Spleen (tissue), 11 donors: Measurements from ENCODE around the gene GLIS1. TPM values are rescaled to one million over a fixed set of nuclear protein-coding genes. Genes with fewer than 3 reads are reported as not detected.

Source experiments
- DNase-seq: peaks from one replicate; pipeline ENCODE4 v3.0.0-alpha.2; 2020
- H3K27ac ChIP-seq, 8 donors: fragments of 200-600 bp; sonication (generic) in 7 of 8; 1 replicate in 4 of 8; 2 replicates in 4 of 8; pipeline versions ENCODE4 v1.5.0 to v1.8.0; 2016 to 2021; ENCODE audit warnings: inconsistent platforms in 4 of 8, mild to moderate bottlenecking in 4 of 8, moderate library complexity in 1 of 8
- H3K27me3 ChIP-seq, 7 donors: fragments of 200-600 bp; sonication (generic) in 6 of 7; replicated peaks in 1 of 7; 1 replicate in 4 of 7; 2 replicates in 3 of 7; pipeline versions ENCODE4 v1.5.0 to v1.8.0; 2016 to 2021; ENCODE audit warnings: inconsistent platforms in 3 of 7, mild to moderate bottlenecking in 1 of 7
- H3K36me3 ChIP-seq, 6 donors: fragments of 200-600 bp; sonication (generic) in 5 of 6; 1 replicate in 4 of 6; 2 replicates in 2 of 6; pipeline versions ENCODE4 v1.5.0 to v1.8.0; 2016 to 2021; ENCODE audit warnings: inconsistent platforms in 2 of 6
- H3K4me1 ChIP-seq, 6 donors: fragments of 200-600 bp; sonication (generic) in 5 of 6; 1 replicate in 3 of 6; 2 replicates in 3 of 6; pipeline versions ENCODE4 v1.5.0 to v1.8.0; 2016 to 2021; ENCODE audit warnings: inconsistent platforms in 3 of 6
- H3K4me3 ChIP-seq, 8 donors: fragments of 200-600 bp; sonication (generic) in 7 of 8; 1 replicate in 4 of 8; 2 replicates in 4 of 8; pipeline versions ENCODE4 v1.5.0 to v1.8.0; 2016 to 2021; ENCODE audit warnings: inconsistent platforms in 4 of 8, mild to moderate bottlenecking in 4 of 8, moderate library complexity in 2 of 8
- H3K9me3 ChIP-seq, 8 donors: fragments of 200-600 bp; sonication (generic) in 7 of 8; 1 replicate in 4 of 8; 2 replicates in 4 of 8; pipeline versions ENCODE4 v1.5.0 to v1.8.0; 2016 to 2021; ENCODE audit warnings: inconsistent platforms in 4 of 8
- CTCF ChIP-seq, 11 experiments: fragments of 200-600 bp in 7 of 11; fragments of 450-650 bp in 4 of 11; sonication (generic) in 4 of 11; IDR thresholded peaks in 8 of 11; conservative IDR thresholded peaks in 3 of 11; 1 replicate in 7 of 11; 2 replicates in 4 of 11; pipeline versions ENCODE4 v1.4.0 to v1.8.0; 2016 to 2021; ENCODE audit warnings: antibody characterized with exemption in 11 of 11, inconsistent platforms in 4 of 11, mild to moderate bottlenecking in 1 of 11
- POLR2A ChIP-seq, 3 donors: fragments of 450-650 bp; IDR thresholded peaks; one replicate each; pipeline ENCODE4 v1.5.1; 2017; ENCODE audit warnings: antibody characterized with exemption in 3 of 3, mild to moderate bottlenecking in 1 of 3
- POLR2AphosphoS5 ChIP-seq, 3 donors: sonication (generic); formaldehyde crosslinking; IDR thresholded peaks; one replicate each; pipeline ENCODE4 v1.5.1; 2017; ENCODE audit warnings: antibody characterized with exemption in 3 of 3
- WGBS, 5 donors: extraction: QIAGEN DNeasy Blood & Tissue Kit in 3 of 5; methylation state at CpG; one replicate each; pipeline versions ENCODE4 v1.1.5 to v1.1.7; 2013 to 2018; 5-methylcytosine and 5-hydroxymethylcytosine counted together
- intact Hi-C: fragments of 100-400 bp; cut with DNase I; formaldehyde crosslinking; loops from one replicate; pipeline ENCODE4 v1.15.0; 2023; ENCODE audit warnings: low total_unique reads
- polyA plus RNA-seq, 3 donors: library from polyadenylated mRNA; stranded (reverse); fragments of 200-250 nt; gene quantifications; one replicate each; pipeline ENCODE4 v1.2.1, GENCODE V29; 2013
- total RNA-seq, 7 donors: library from RNA; depleted of rRNA in 3 of 7; stranded (reverse); fragments of >200 nt in 3 of 7; fragmentation: NEBNext Ultra II Directional in 4 of 7; extraction: Animal tissue kit (Norgen Biotek cat#: 25700) in 4 of 7; gene quantifications; one replicate each; pipeline versions ENCODE4 v1.1.0 to v1.2.1, GENCODE V29; 2016 to 2021
- donor health status: healthy with polysubstance abuse.
- donor health status: DM: no; HTN: no; CAD: no; lungs with moderate emphysema.
- donor health status: DM: no; HTN: no; CAD: no.
- donor health status: Bipolar disorder and iron deficiency.
- donor health status: healthy.
- donor health status: DM: no; HTN: no; CAD: no.
- donor health status: DM: yes; HTN: yes; CAD: no.

GLIS1 gene
- total and polyA plus RNA-seq, 10 donors = 0.04 to 0.39 (median 0.26) TPM; not detected in 5

- DNase-seq = no peak
- 52 to 100% (median 81%) methylated on average over 2 of the region's 2 CpGs for WGBS, 5 donors
Observed at GRCh38 chr1:53712276-53712675, 26.7 kb downstream of the GLIS1 start.

GRCh38 chr1:53710584-53710983, 28.4 kb downstream of the GLIS1 start:
- Histone ChIP-seq H3K4me3 (no peak overlapping the region), H3K9me3 (no peaks in the 10 kb centered on the region), H3K36me3 (no peaks in the 10 kb centered on the region), H3K27ac (no peak overlapping the region), H3K4me1 (no peaks in the 10 kb centered on the region), H3K27me3 (peaks cover 0 to 14% (median 0%) of the 10 kb centered on the region in 7 donors)
- WGBS, 5 donors = 63 to 83% (median 75%) methylated on average over 2 to 8 of the region's 8 CpGs
- DNase-seq = no peak
- intact Hi-C loops = no loop called here
- TF ChIP-seq POLR2A (IDR thresholded peaks at IDR 0.05) (no peak), POLR2AphosphoS5 (IDR thresholded peaks at IDR 0.05) (no peak), CTCF (IDR thresholded peaks at IDR 0.05 in 8 of 11, conservative IDR thresholded peaks at IDR 0.05 in 3 of 11) (no peak)

More at GRCh38 chr1:53712276-53712675, 26.7 kb downstream of the GLIS1 start:
- H3K4me1 ChIP-seq = no peaks in the 10 kb centered on the region
- no peak overlapping the region for H3K27ac ChIP-seq
- no peaks in the 10 kb centered on the region for H3K9me3 ChIP-seq
- TF ChIP-seq POLR2AphosphoS5 (IDR thresholded peaks at IDR 0.05) (no peak), CTCF (IDR thresholded peaks at IDR 0.05 in 8 of 11, conservative IDR thresholded peaks at IDR 0.05 in 3 of 11) (no peak)
- H3K36me3 ChIP-seq = no peaks in the 10 kb centered on the region
- H3K4me3 ChIP-seq = no peak overlapping the region
- H3K27me3 ChIP-seq = peaks cover 0 to 14% (median 0%) of the 10 kb centered on the region in 7 donors
- intact Hi-C loops = no loop called here

GRCh38 chr1:53708687-53709086, 30.3 kb downstream of the GLIS1 start:
- TF ChIP-seq CTCF (IDR thresholded peaks at IDR 0.05 in 8 of 11, conservative IDR thresholded peaks at IDR 0.05 in 3 of 11) = no peak
- no peak for TF ChIP-seq POLR2AphosphoS5 (IDR thresholded peaks at IDR 0.05)
- TF ChIP-seq POLR2A (IDR thresholded peaks at IDR 0.05) = no peak
- Histone ChIP-seq H3K9me3 (no peaks in the 10 kb centered on the region), H3K4me1 (no peaks in the 10 kb centered on the region), H3K27me3 (peaks cover 0 to 17% (median 0%) of the 10 kb centered on the region in 7 donors), H3K36me3 (no peaks in the 10 kb centered on the region), H3K27ac (no peak overlapping the region), H3K4me3 (no peak overlapping the region)
- intact Hi-C loops = no loop called here
- DNase-seq = no peak
- 82 to 95% (median 88%) methylated on average over 3 of the region's 3 CpGs for WGBS, 5 donors

GRCh38 chr1:53706356-53706755, 32.6 kb downstream of the GLIS1 start:
- Histone ChIP-seq H3K27me3 (peaks cover 0 to 15% (median 0%) of the 10 kb centered on the region in 7 donors), H3K27ac (no peak overlapping the region), H3K36me3 (no peaks in the 10 kb centered on the region), H3K9me3 (no peaks in the 10 kb centered on the region), H3K4me3 (no peak overlapping the region), H3K4me1 (no peaks in the 10 kb centered on the region)
- no peak for TF ChIP-seq POLR2A (IDR thresholded peaks at IDR 0.05)
- no peak for TF ChIP-seq POLR2AphosphoS5 (IDR thresholded peaks at IDR 0.05)
- no peak for TF ChIP-seq CTCF (IDR thresholded peaks at IDR 0.05 in 8 of 11, conservative IDR thresholded peaks at IDR 0.05 in 3 of 11)
- 61 to 73% (median 63%) methylated on average over 6 of the region's 6 CpGs for WGBS, 5 donors
- intact Hi-C loops = no loop called here
- no peak for DNase-seq
